Measurements from ENCODE around the gene MAEA. TPM values are rescaled to one million over a fixed set of nuclear protein-coding genes. Genes with fewer than 3 reads are reported as not detected.

The MAEA gene
- total RNA-seq, 4 donors from 2014 or later: 114 to 211 (median 168) TPM

GRCh38 chr4:1381181-1381621 is 91.5 kb downstream of the MAEA start:
- Histone ChIP-seq H3K9me3 (no peaks in the 10 kb centered on the region), H3K4me1 (no peaks in the 10 kb centered on the region), H3K4me3 (no peak overlapping the region), H3K36me3 (no peaks in the 10 kb centered on the region), H3K27me3 (no peaks in the 10 kb centered on the region), H3K27ac (no peak overlapping the region)
- TF ChIP-seq POLR2AphosphoS5 (IDR thresholded peaks at IDR 0.05): no peak
- no peak for TF ChIP-seq POLR2A (IDR thresholded peaks at IDR 0.05)
- 86% methylated on average over 2 to 10 of the region's 12 CpGs for WGBS, 2 donors (ENCODE audit: low coverage in 1 of 2)
- in situ Hi-C loops (cut with MboI; ENCODE audit: low pct_ligation_motif_present in 1 of 4, low pct_unique_long_range_greater_than_20kb in 1 of 4, low sequenced_read_pairs in 3 of 4) (no loop called here), intact Hi-C loops (cut with DNase I; ENCODE audit: low total_unique reads) (no loop called here)
- DNase-seq: no peak

- in situ Hi-C loops (cut with MboI; ENCODE audit: low pct_ligation_motif_present in 1 of 4, low pct_unique_long_range_greater_than_20kb in 1 of 4, low sequenced_read_pairs in 3 of 4): no loop called here
- Histone ChIP-seq H3K27ac (no peak overlapping the region), H3K36me3 (no peaks in the 10 kb centered on the region), H3K9me3 (no peaks in the 10 kb centered on the region), H3K27me3 (no peaks in the 10 kb centered on the region), H3K4me3 (no peak overlapping the region), H3K4me1 (no peaks in the 10 kb centered on the region)
- intact Hi-C loops (cut with DNase I; ENCODE audit: low total_unique reads): no loop called here
- no peak for TF ChIP-seq POLR2AphosphoS5 (IDR thresholded peaks at IDR 0.05)
- no peak for TF ChIP-seq CTCF (IDR thresholded peaks at IDR 0.05)
- no peak for TF ChIP-seq EP300 (IDR thresholded peaks at IDR 0.05; ENCODE audit: low read depth)
- no peak for TF ChIP-seq POLR2A (IDR thresholded peaks at IDR 0.05)
- WGBS, 2 donors (ENCODE audit: low coverage in 1 of 2): 96 to 100% methylated on average over 9 to 23 of the region's 24 CpGs
- DNase-seq: no peak
These were observed 92.4 kb downstream of the MAEA start for GRCh38 chr4:1381944-1382541.

- intact Hi-C loops (cut with DNase I; ENCODE audit: low total_unique reads) (no loop called here), in situ Hi-C loops (cut with MboI; ENCODE audit: low pct_ligation_motif_present in 1 of 4, low pct_unique_long_range_greater_than_20kb in 1 of 4, low sequenced_read_pairs in 3 of 4) (no loop called here)
- Histone ChIP-seq H3K4me1 (no peaks in the 10 kb centered on the region), H3K27me3 (no peaks in the 10 kb centered on the region), H3K4me3 (no peak overlapping the region), H3K36me3 (peaks cover 0 to 7% (median 4%) of the 10 kb centered on the region in 4 donors), H3K27ac (no peak overlapping the region), H3K9me3 (no peaks in the 10 kb centered on the region)
- WGBS, 2 donors (ENCODE audit: low coverage in 1 of 2): 89% methylated on average over 23 of the region's 27 CpGs; no CpG with 5 or more reads in 1 of the 2 donors
- DNase-seq: no peak
- TF ChIP-seq POLR2AphosphoS5 (IDR thresholded peaks at IDR 0.05): no peak
These were observed 93.4 kb downstream of the MAEA start for GRCh38 chr4:1382776-1383727.

DNA sequence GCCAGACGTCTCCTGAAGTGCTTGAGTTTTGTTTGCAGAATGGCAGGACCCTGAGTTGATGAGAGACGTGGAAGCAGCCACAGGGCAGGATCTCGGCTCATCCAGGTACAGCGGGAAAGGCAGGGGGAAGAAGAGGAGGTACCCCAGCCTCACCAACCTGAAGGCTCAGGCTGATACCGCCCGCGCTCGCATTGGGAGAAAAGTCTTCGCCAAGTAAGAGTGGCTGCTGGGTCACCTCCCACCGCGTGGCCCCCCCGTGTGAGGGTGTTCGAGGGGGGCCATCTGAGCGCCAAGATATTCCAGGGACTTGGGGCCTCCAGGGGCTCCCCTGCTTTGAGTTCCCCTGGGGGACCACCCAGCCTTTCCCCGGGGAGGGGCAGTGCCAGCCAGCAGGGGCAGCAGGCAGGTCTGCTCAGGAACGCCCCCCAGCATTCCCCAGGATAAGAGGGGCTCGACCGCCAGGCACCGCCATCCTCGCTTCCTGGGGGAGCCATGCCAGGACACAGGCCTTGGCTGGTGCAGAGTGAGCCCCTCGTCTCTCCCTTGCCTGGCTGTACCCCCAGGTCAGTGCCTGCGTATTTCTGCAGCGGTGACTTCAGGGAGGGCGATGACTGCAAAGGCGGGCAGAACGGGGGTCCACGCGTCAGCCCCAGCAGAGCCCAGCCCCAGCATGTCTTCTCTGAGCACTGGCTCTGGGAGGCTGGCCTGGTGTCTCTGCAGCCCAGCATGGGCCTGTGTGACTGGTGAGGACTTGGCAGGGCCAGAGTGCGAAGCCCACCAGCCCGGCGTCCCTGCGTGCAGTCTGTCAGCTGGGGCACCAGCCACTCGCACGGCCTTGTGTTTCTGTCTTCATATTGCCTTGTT is 94.3 kb downstream of the MAEA start:
- no peak overlapping the region for H3K4me3 ChIP-seq
- WGBS, 2 donors (ENCODE audit: low coverage in 1 of 2): 94% methylated on average over 32 of the region's 34 CpGs; no CpG with 5 or more reads in 1 of the 2 donors
- DNase-seq: no peak
- intact Hi-C loops (cut with DNase I; ENCODE audit: low total_unique reads) (no loop called here), in situ Hi-C loops (cut with MboI; ENCODE audit: low pct_ligation_motif_present in 1 of 4, low pct_unique_long_range_greater_than_20kb in 1 of 4, low sequenced_read_pairs in 3 of 4) (no loop called here)
- TF ChIP-seq POLR2A (IDR thresholded peaks at IDR 0.05) (no peak), EP300 (IDR thresholded peaks at IDR 0.05; ENCODE audit: low read depth) (no peak), POLR2AphosphoS5 (IDR thresholded peaks at IDR 0.05) (no peak), CTCF (IDR thresholded peaks at IDR 0.05) (no peak)
- no peaks in the 10 kb centered on the region for H3K27me3 ChIP-seq
- no peak overlapping the region for H3K27ac ChIP-seq
- no peaks in the 10 kb centered on the region for H3K4me1 ChIP-seq
- H3K9me3 ChIP-seq: peaks cover 7 to 8% of the 10 kb centered on the region in 2 donors
- peaks cover 0 to 15% (median 5%) of the 10 kb centered on the region in 4 donors for H3K36me3 ChIP-seq

Measured in transverse colon (tissue), 4 donors.